Measurements from ENCODE around the gene IFI27L1.

The IFI27L1 gene

DNA sequence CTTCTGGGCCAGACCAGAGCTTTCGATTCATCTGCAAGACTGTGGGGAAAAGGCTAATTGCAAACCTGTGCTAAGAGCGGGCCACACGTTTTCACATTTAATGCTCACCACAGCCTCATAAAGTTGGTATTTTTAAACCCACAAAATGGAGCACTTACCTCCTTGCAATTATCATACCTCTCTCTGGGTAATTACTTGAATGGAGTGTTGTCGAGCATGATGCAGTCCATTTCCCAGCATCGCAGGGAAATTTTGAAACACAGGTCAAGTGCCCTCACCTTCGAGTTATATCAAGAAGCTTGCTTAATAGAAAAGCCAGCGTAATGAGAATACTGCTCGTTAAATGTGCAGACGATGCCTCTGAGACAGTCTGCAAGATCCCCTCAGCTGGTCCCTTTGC is 57.1 kb downstream of the IFI27L1 start:
- DNase-seq, result no peak

DNA sequence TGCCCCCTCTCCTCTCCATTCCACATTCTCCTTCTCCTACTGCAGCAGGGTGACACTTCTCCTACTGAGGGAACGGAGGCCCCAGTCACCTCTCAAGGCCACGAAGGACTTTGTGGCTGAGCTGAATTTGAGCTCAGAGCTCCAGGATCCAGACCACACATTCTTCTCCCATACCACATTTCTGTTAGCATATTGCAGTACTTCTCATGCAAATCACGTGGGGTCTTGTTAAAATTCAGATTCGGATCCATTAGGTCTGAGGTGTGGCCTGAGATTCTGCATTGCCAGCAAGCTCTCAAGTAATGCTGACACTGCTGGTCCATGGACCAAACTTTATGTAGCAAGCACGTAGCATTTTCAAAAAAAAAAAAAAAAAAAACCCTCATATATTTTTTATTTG is 57.9 kb downstream of the IFI27L1 start:
- no peak for DNase-seq

DNA sequence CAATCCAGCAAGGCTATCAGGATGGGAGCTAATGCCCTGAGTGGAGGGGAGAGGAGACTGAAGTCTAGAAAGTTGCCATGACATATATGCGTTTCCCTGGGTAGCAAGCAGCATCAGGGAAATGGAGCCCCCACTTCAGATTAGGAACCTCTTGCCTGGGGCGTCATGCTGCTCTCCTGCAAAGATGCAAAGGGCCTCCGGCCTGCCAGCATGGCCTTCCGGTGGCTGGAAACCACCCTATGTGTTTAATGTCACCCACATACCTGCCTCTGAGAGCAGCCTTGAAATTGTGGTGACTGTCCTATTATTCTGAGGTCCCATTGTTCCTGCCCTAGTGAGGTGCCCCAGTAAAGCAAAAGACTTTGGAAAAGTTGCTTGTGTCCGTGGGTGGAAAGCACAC is 58.3 kb downstream of the IFI27L1 start:
- no peak for DNase-seq

DNA sequence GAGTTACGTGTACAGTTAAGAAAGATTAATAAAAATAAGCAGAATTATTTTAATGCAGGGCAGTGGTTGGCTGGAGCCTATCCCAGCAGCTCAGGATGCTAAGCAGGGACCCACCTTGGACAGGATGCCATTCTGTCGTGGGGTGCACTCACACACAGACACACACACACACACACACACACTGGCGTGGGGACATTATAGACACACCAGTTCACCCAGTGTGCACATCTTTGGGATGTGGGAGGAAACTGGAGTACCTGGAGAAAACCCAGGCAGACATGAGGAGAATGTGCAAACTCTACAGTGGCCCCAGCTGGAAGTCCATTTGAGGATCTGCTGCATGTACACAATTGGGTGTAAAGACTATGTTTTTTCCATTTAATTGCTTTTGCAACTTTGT is 61.1 kb downstream of the IFI27L1 start:
- DNase-seq, result no peak

DNA sequence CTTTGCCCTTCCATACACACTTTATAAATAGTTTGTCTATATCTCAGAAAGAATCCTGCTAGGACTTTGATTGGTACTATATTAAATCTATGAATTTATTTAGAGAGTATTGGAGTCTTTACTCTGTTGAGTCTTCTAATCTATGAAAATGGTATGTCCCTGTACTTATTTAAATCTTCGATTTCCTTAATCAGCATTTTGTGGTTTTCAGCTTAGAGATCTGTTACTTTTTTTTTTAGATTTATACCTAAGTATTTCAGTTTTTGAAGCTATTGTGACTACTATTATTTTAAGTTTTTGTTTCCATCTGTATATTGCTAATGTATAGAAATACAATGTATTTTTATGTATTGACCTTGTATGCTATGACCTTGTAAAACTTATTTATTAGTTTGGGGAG is 61.7 kb downstream of the IFI27L1 start:
- no peak for DNase-seq

DNA sequence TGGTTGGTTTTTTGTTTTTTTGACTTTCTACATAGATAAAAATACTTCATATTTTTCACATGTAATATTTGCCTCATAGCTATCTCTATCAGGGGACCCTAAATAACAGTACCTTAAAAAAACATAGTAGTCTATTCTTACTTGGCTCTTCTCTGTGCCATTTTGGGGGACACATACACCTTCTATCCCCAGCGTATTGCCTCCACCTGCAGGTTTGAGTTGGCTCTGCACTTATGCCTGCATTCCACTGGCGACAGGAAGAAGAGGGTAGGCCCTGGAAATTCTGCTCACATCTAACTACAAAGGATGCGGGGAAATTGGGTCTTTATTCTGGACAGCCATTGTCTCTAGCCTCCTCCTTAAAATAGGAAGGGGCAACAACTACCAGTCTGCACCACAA is 62.1 kb downstream of the IFI27L1 start:
- no peak for DNase-seq

DNA sequence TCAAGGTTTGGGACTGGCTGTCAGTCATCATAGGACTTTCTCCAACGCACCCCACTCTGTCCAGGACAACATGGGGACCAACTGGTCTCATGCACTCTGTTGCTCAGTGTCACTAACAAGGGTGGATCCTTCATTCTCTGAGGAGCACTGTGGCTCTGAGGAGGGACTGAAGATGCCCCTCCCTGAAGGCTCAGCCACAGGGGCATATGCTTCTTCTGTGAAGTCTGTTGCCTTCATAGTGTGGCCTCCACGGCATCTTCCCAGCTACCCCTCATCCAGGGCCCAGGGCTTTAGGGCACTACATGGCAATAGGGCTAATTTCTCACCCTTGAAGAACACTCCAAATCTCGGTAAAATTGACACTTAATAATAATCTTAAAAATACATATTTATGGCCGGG is 62.6 kb downstream of the IFI27L1 start:
- DNase-seq, result no peak

- no peak for DNase-seq
Observed at GRCh38 chr14:94144765-94145164, 63.7 kb downstream of the IFI27L1 start.

DNA sequence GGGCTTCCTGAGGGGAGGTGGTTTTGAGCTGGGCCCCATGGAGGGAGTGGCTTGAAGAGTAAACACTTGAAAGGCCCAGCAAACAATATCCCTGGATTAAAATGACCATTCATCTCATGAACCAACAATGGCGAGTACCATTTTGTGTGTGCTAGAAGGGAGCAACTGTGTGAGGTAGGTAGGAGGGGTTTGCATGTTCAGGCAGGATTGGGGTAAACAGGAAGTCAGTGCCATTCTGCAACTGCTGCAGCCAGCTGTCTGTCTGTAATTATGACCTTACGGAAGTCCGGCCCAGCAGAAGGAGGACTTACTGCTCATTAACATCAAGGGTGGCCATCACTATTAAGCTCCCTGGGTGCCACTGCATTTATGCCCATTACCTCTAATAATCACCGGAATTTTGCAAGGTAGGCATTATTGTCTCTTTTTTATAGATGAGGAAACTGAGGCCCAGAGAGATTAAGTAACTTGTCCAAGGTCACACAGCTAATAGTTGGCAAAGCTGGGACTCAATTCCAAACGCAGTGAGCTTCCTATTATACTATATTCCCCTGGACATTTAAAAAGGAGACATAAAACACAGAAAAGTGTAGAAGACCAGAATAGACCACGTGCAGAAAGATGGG is 64.9 kb downstream of the IFI27L1 start:
- DNase-seq, result no peak
